ENCODE data around the gene NYNRIN.
A peak's percentile ranks its signal among the peaks of the same experiment; 100 is the strongest.

Gene NYNRIN

DNA sequence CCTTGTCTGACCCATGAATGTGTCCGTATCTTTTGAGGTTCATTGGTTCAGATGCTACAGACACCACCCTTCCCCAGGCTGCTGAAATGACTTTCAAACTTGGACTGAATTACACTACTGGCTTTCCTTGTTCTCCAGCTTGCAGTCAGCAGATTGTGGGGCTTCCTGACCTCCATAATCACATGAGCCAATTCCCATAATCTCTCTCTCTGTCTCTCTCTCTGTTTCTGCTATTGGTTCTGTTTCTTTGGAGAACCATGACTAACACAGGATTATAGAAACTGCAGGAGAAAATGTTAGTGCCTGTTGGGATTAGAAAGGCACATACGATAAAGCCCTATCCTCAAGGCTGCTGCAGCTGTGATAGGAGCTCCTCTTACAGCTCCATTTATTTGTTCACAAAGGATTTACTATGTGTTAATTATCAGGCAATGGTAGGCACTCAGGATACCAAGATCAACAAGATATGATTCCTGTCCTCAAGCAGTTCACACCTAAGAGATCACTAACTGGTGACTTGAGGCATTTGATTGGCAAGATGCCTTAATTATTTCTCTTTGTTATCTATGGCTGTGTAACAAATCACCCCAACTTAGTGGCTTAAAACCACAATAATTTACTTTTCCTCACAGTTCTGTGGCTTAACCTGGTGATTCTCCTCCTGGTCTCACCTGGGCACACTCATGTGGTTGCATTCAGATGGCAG lies 10.2 kb upstream of the NYNRIN start:
- no peak overlapping the region for H3K27ac ChIP-seq (ENCODE audit: low read depth, low read length)
- H3K36me3 ChIP-seq (ENCODE audit: control insufficient read depth, insufficient read depth, low read length): no peaks in the 10 kb centered on the region
- no peak overlapping the region for H3K4me3 ChIP-seq (ENCODE audit: low read length)
- H3K9ac ChIP-seq (ENCODE audit: low read length): no peak overlapping the region
- H3K4me1 ChIP-seq (ENCODE audit: control insufficient read depth, insufficient read depth, low read length): no peaks in the 10 kb centered on the region
- H3K27me3 ChIP-seq (ENCODE audit: control insufficient read depth, insufficient read depth, low read length): no peaks in the 10 kb centered on the region

DNA sequence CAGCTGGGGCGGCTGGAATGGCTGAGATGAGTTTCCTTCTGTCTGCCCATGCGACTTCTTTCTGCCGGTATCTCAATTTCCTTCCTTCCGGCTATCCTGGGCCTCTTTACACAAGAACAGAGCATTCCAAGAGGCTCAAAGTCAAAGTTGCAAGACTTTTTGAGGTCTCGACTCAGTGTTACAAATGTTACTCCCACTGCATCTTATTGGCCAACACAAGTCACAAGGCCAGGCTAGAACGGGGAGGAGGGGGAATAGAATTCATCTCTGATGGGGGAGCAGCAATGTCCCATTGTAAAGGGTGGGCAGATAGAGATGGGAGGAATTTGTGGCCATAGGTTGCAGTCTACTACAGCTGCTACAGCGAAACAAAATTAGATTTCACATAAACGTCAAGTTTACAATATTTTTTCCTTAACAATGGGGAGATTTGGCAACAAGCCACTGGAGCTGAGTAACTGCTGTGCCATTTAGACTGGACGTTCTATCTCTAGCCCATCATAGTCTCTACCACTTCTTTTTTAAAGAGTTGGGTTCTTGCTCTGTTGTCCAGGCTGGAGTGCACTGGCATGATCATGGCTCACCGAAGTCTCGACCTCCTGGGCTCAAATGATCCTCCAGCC lies 9.5 kb upstream of the NYNRIN start:
- Histone ChIP-seq H3K27me3 (ENCODE audit: control insufficient read depth, insufficient read depth, low read length) (no peaks in the 10 kb centered on the region), H3K9ac (ENCODE audit: low read length) (no peak overlapping the region), H3K4me3 (ENCODE audit: low read length) (no peak overlapping the region), H3K36me3 (ENCODE audit: control insufficient read depth, insufficient read depth, low read length) (no peaks in the 10 kb centered on the region), H3K4me1 (ENCODE audit: control insufficient read depth, insufficient read depth, low read length) (no peaks in the 10 kb centered on the region), H3K27ac (ENCODE audit: low read depth, low read length) (no peak overlapping the region)

DNA sequence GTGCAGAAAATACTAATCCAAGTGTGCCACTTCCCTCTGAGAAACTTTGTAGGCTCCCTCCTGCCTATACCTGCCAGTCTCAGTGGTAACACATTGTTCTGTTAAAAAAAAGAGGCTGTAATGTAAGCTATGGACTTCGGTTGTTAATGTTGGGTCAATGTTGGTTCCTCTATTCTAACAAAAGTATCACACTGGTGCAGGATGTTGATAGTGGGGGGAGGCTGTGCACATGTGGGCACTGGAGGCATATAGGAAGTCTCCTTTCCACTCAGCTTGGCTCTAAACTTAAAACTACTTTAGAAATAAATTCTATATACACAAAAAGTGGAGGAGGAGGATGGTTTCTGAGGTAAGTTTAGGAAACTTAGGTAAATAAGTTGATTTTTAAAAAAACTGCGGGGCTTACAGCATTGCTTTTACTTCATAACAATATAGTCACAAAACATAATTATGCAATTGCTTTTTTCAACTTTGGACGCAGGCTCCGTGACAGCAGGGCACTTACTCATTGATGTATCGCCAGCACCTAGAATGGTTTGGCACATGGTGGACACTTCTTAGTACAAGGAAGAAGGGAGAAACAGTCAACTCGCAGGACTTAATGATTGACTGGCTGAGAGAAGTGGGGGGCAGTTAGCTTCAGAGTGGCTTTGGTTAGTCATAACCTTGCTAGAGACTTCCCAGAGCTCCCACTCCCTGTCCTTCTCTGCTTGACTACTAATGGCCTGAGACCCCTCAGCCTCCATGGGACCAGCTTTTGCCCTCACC lies 7.9 kb upstream of the NYNRIN start:
- Histone ChIP-seq H3K4me3 (ENCODE audit: low read length) (no peak overlapping the region), H3K27me3 (ENCODE audit: control insufficient read depth, insufficient read depth, low read length) (no peaks in the 10 kb centered on the region), H3K9ac (ENCODE audit: low read length) (no peak overlapping the region), H3K27ac (ENCODE audit: low read depth, low read length) (no peak overlapping the region), H3K36me3 (ENCODE audit: control insufficient read depth, insufficient read depth, low read length) (no peaks in the 10 kb centered on the region), H3K4me1 (ENCODE audit: control insufficient read depth, insufficient read depth, low read length) (no peaks in the 10 kb centered on the region)

DNA sequence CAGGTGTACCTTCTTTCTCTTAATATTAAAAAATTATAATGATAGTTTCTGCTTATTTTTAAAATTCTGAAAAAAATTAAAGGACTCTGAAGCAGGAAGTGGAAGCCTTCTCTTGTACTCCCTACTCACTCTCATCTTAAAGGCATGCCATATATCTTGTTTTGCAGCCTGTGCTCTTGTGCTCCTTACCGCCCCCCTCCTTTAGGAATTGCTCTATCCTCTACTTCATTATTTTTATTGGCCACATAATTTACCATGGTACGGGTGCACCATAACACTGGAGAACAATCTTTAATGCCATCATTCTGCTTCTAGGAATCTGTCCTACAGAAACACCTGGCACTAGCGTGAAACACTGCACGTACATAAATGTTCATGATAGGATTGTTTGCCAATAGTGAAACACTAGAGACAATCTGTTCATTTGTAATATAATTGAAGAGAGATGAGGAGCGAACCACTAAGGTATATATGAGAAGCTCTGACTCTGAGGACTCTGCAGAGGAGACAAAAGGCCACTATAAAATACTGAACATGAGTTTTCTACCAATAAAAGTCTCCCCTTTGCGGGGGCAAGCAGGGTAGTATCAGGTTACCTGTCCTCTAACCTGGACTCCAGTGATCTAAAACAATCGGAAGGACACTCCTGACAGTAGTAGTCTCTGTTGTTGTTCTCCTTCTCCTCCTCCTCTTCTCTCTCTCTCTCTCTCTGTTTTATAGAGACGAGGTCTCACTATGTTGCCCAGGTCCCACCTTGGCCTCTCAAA lies 6.3 kb upstream of the NYNRIN start:
- Histone ChIP-seq H3K4me1 (ENCODE audit: control insufficient read depth, insufficient read depth, low read length) (no peaks in the 10 kb centered on the region), H3K27ac (ENCODE audit: low read depth, low read length) (no peak overlapping the region), H3K27me3 (ENCODE audit: control insufficient read depth, insufficient read depth, low read length) (no peaks in the 10 kb centered on the region), H3K9ac (ENCODE audit: low read length) (no peak overlapping the region), H3K4me3 (ENCODE audit: low read length) (no peak overlapping the region), H3K36me3 (ENCODE audit: control insufficient read depth, insufficient read depth, low read length) (no peaks in the 10 kb centered on the region)

DNA sequence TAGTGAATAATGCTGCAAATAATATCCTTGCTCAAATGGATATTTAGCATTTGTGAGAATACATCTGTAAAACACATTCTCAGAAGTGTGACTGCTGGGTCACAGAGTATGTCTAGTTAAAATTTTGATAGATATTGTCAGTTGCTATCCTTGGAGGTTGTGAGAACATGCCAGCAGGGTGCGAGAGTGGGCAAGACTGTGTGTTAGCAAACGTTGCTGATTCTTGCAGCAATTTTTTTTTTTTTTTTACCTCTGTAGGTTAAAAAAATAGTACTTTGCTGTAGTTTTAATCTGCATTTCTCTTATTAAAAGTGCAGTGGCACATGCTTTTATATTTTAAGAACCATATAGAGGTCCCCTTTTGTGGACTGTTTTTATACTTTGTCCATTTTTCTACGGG lies 4.5 kb upstream of the NYNRIN start:
- no peak overlapping the region for H3K9ac ChIP-seq (ENCODE audit: low read length)
- no peaks in the 10 kb centered on the region for H3K4me1 ChIP-seq (ENCODE audit: control insufficient read depth, insufficient read depth, low read length)
- no peaks in the 10 kb centered on the region for H3K36me3 ChIP-seq (ENCODE audit: control insufficient read depth, insufficient read depth, low read length)
- no peak overlapping the region for H3K4me3 ChIP-seq (ENCODE audit: low read length)
- no peak overlapping the region for H3K27ac ChIP-seq (ENCODE audit: low read depth, low read length)
- no peaks in the 10 kb centered on the region for H3K27me3 ChIP-seq (ENCODE audit: control insufficient read depth, insufficient read depth, low read length)

DNA sequence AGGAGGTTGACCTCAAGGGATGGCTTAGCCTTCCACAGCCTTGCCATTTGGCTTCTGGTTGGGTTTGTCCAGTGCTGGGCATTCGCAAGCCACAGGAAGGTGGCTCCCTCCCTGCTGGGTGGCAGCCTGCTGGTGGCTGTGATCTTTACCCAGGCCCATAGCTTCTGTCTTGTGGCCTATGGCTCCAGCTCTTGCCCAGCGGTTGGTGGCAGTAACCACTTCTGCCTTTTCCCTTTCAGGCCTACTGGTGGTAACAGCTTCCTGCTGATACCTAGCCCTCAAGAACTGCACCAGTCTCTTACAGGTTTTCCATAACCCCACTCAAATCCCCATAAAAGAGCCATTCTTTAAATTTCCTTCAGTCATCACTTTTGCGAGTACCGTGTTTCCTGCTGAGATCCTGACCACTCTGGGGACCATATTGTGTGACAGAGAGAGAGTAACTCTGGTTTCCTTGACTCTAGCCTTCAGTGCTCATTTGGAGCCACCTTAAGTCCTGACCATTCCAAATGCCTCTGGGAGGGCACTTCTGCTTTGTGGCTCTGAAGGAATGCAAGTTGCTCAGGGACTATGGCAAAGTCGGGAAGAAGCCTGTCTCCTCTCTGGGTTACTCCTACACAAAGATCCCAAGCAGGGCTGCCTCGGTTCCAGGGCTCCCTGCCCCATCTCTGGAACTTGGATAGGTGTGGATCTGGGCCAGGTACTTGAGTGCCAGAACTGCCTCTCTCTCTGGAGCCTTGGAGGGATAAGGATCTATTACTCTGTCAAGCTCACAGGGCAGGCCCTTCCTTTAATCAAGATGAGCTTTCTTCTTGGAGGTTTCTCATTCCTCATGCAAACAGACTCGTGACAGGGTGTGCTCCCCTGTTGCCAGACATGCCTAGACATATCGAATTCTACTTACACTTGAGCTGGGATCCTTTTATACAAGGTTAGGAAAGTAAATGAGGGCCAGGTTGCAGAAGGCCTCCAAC lies 2.9 kb upstream of the NYNRIN start:
- Histone ChIP-seq H3K36me3 (ENCODE audit: control insufficient read depth, insufficient read depth, low read length) (no peaks in the 10 kb centered on the region), H3K27ac (ENCODE audit: low read depth, low read length) (no peak overlapping the region), H3K4me3 (ENCODE audit: low read length) (no peak overlapping the region), H3K9ac (ENCODE audit: low read length) (no peak overlapping the region), H3K27me3 (ENCODE audit: control insufficient read depth, insufficient read depth, low read length) (no peaks in the 10 kb centered on the region), H3K4me1 (ENCODE audit: control insufficient read depth, insufficient read depth, low read length) (peaks cover 9% of the 10 kb centered on the region)

DNA sequence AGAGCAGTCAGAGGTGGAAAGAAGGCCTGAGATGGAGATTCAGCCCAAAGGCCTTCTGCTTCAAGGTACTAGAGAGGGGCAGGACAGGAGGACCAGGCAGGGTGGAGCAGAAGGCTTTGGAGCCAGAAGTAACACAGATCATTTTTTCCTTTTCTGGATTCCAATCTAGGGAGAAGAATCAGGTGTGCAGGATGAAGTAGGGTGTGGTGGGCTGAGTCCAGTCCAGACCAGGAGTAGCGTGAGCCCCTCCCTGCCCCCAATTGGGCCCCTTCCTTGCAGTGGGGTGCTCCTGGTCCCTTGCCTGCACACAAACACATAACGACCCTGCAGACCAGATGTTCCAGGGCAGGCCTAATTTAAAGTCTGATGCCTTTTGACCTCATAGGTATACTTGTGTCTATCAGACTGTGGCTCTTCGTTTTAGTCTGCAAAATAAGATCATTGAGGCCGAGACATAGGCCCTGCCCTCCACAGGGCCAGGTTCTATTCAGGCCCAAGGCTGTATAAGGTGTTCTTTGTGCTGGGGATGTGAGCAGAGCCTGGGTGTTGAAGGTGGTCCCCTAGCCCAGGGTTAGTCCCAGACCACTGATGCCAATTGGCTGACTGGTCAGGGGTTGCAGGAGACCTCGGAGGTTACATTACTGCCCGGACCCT lies 1.0 kb upstream of the NYNRIN start:
- Histone ChIP-seq H3K9ac (ENCODE audit: low read length) (no peak overlapping the region), H3K4me1 (ENCODE audit: control insufficient read depth, insufficient read depth, low read length) (peaks cover 9% of the 10 kb centered on the region), H3K4me3 (ENCODE audit: low read length) (peak overlapping the region; percentile 47), H3K36me3 (ENCODE audit: control insufficient read depth, insufficient read depth, low read length) (no peaks in the 10 kb centered on the region), H3K27me3 (ENCODE audit: control insufficient read depth, insufficient read depth, low read length) (no peaks in the 10 kb centered on the region), H3K27ac (ENCODE audit: low read depth, low read length) (peak overlapping the region; percentile 58)

DNA sequence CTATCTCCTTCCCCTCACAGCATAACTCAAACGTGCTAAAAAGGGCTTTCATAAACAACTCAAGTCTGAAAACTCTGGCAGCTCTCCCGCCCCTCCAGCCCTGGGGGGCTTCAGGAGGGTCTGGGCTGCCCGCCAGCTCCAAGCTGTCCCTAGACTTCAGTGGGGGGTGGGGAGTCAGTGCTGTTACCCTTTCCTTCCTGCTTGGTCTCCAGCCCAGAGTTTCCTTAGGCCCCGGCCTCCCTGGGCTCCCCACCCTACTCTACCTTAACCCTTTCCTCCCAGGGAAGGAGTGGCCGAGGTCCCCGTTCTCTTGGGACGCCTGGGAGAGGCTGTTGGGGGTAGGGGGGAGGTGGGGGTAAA lies 530 bp upstream of the NYNRIN start:
- no peak overlapping the region for H3K9ac ChIP-seq (ENCODE audit: low read length)
- H3K27ac ChIP-seq (ENCODE audit: low read depth, low read length): peak overlapping the region; percentile 58
- H3K4me3 ChIP-seq (ENCODE audit: low read length): peak overlapping the region; percentile 47

DNA sequence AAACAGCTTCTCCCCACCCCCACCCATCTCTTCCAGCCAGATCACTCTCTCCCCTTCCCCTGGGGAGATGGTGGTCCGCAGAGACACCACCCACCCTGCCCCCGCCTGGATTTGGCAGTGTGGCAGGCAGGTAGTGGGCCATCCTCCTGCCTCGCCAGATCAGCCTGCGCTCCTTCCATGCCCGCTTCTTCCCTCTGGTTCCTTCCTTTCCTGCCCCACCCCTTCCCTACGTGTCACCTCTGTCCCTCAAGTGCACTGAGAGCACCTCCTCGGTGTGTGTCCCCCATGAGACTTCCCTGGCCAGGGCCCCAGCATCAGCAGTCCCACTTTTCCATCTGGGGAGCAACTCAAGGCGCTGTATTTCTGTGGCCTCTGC lies 632 bp downstream of the NYNRIN start:
- H3K4me1 ChIP-seq (ENCODE audit: control insufficient read depth, insufficient read depth, low read length): peaks cover 13% of the 10 kb centered on the region
- H3K9ac ChIP-seq (ENCODE audit: low read length): no peak overlapping the region
- peak overlapping the region; percentile 34 for H3K27ac ChIP-seq (ENCODE audit: low read depth, low read length)
- peak overlapping the region; percentile 65 for H3K4me3 ChIP-seq (ENCODE audit: low read length)
- H3K36me3 ChIP-seq (ENCODE audit: control insufficient read depth, insufficient read depth, low read length): no peaks in the 10 kb centered on the region
- no peaks in the 10 kb centered on the region for H3K27me3 ChIP-seq (ENCODE audit: control insufficient read depth, insufficient read depth, low read length)

More for the DNA sequence above, 530 bp upstream of the NYNRIN start:
- Histone ChIP-seq H3K4me1 (ENCODE audit: control insufficient read depth, insufficient read depth, low read length) (peaks cover 13% of the 10 kb centered on the region), H3K36me3 (ENCODE audit: control insufficient read depth, insufficient read depth, low read length) (no peaks in the 10 kb centered on the region), H3K27me3 (ENCODE audit: control insufficient read depth, insufficient read depth, low read length) (no peaks in the 10 kb centered on the region)

DNA sequence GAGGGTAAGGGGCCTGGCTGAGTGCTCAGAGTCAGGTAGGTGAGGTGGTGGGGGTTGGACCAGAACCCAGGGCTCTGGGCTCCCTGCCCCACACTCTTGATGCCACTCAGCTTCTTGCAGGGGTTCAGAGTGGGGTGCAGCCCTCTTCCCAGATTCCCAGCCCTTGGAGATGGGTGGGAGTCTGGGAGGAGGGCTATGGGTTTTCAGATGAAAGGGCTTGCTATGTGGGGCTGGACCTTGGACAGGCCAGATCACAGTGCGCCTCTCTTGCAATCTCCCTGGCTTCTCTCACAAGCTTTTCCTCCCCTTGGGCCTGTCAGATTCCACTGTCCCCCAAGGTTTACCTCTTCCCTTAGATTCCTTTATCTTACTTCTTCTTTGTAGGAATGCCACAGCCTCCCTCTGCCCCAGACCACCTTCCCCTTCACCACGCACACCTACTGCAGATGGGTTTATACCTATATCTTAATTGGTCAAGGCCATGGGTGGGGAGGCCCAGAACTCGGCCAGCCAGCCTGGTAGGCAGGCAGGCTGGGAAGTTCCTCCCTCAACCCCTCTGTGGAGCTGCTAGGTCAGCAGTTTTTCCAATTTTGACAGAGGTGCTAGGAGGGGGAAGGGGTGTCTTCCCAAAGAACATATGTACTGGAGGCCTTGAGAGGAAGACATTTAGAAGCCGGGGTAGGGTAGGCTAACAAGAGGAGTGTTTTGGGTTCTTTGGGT lies 1.4 kb downstream of the NYNRIN start:
- Histone ChIP-seq H3K27me3 (ENCODE audit: control insufficient read depth, insufficient read depth, low read length) (no peaks in the 10 kb centered on the region), H3K27ac (ENCODE audit: low read depth, low read length) (peak overlapping the region; percentile 34), H3K4me3 (ENCODE audit: low read length) (peak overlapping the region; percentile 65), H3K36me3 (ENCODE audit: control insufficient read depth, insufficient read depth, low read length) (no peaks in the 10 kb centered on the region), H3K4me1 (ENCODE audit: control insufficient read depth, insufficient read depth, low read length) (peaks cover 13% of the 10 kb centered on the region), H3K9ac (ENCODE audit: low read length) (no peak overlapping the region)

Data from rectal smooth muscle tissue (tissue), 1 donor.